ENCODE data around the gene PRDM15. TPM values are rescaled to one million over a fixed set of nuclear protein-coding genes. Genes with fewer than 3 reads are reported as not detected.

The PRDM15 gene
- total and polyA plus RNA-seq, 2 experiments from 2014 or later = 2.3 to 4.2 TPM

DNA sequence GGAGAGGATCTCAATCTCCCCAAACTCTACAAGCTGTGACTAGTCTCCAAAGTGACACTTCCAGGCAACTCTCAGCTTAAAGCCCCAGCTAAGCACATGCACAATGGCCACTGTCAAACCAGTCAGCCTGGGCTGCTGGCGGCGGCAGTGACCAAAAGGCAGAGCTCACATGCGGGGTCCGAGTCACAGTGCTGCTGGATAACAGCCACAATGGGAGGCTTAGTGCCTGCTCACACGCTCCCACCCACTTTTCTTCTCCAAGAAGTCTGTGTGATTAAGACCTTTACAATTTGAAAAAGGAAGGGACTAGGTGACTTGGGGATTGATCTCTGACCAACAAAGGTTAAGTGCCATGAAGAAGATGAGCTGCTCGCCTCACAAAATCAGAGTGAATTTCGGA is 129.1 kb downstream of the PRDM15 start:
- Histone ChIP-seq H3K79me2 (ENCODE audit: insufficient read depth) (no peaks in the 10 kb centered on the region), H3K4me2 (ENCODE audit: unreplicated experiment) (no peak overlapping the region), H3F3A (ENCODE audit: insufficient read depth) (no peaks in the 10 kb centered on the region), H3K27ac (no peak overlapping the region), H3K4me1 (ENCODE audit: insufficient read depth) (peaks cover 38% of the 10 kb centered on the region), H3K9me3 (ENCODE audit: low read depth) (no peaks in the 10 kb centered on the region), H2AFZ (no peak overlapping the region), H3K9ac (no peak overlapping the region), H3K4me3 (no peak overlapping the region), H3K27me3 (replicated peaks; ENCODE audit: insufficient read depth) (no peaks in the 10 kb centered on the region), H3K36me3 (ENCODE audit: low read depth) (no peaks in the 10 kb centered on the region), H4K20me1 (ENCODE audit: insufficient read depth) (no peaks in the 10 kb centered on the region), H3K9me2 (ENCODE audit: insufficient read depth) (no peaks in the 10 kb centered on the region)
- TF ChIP-seq EZH2 (IDR thresholded peaks at IDR 0.05; ENCODE audit: insufficient read depth, poor library complexity, severe bottlenecking) (no peak), EZH2phosphoT487 (IDR thresholded peaks at IDR 0.05; ENCODE audit: insufficient read depth, low read depth) (no peak)
- WGBS, 2 experiments (ENCODE audit: low coverage in 1 of 2, low lambda C conversion rate in 2 of 2, missing lambda C conversion rate in 2 of 2) = 73 to 77% methylated on average over 7 of the region's 7 CpGs
- DNase-seq = peak; percentile 66
- in situ Hi-C loops (cut with MboI) = no loop called here

DNA sequence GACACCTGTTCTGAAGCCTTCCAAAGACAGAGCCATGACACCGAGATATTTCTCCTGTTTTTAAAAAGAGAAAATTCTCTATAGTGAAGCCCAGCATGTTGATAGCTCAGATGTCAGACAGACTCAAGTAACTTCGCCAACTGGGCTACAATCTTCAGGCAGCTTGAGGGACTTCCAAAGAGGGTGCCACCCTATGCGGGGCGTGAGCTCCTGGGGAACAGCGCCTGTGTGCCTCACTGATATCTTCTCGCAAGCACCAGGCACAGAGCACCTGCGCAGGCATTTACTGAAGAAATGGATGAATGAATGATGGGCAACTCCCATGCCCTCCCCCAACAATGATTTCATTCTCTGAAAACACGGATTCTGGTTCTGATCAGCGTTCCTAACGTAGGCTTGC is 129.9 kb downstream of the PRDM15 start:
- Histone ChIP-seq H3K36me3 (ENCODE audit: low read depth) (no peaks in the 10 kb centered on the region), H3K9me2 (ENCODE audit: insufficient read depth) (no peaks in the 10 kb centered on the region), H3K4me2 (ENCODE audit: unreplicated experiment) (no peak overlapping the region), H4K20me1 (ENCODE audit: insufficient read depth) (no peaks in the 10 kb centered on the region), H3K4me3 (no peak overlapping the region), H2AFZ (no peak overlapping the region), H3K79me2 (ENCODE audit: insufficient read depth) (no peaks in the 10 kb centered on the region), H3K27me3 (replicated peaks; ENCODE audit: insufficient read depth) (no peaks in the 10 kb centered on the region), H3K27ac (no peak overlapping the region), H3K9ac (no peak overlapping the region), H3F3A (ENCODE audit: insufficient read depth) (no peaks in the 10 kb centered on the region), H3K4me1 (ENCODE audit: insufficient read depth) (peaks cover 38% of the 10 kb centered on the region), H3K9me3 (ENCODE audit: low read depth) (no peaks in the 10 kb centered on the region)
- in situ Hi-C loops (cut with MboI) = no loop called here
- no peak for DNase-seq
- TF ChIP-seq EZH2 (IDR thresholded peaks at IDR 0.05; ENCODE audit: insufficient read depth, poor library complexity, severe bottlenecking) (no peak), EZH2phosphoT487 (IDR thresholded peaks at IDR 0.05; ENCODE audit: insufficient read depth, low read depth) (no peak)
- whole genome bisulfite sequencing, 2 experiments (ENCODE audit: low coverage in 1 of 2, low lambda C conversion rate in 2 of 2, missing lambda C conversion rate in 2 of 2) = 95 to 98% methylated on average over 10 of the region's 10 CpGs

Small RNAs within 50 kb of the gene (small RNA-seq; reads per million reads assigned to genes)
- gene RF00334 (ENCODE audit: low read depth, low replicate concordance) = not detected

Other genes starting within 250 kb of the PRDM15 start
- 0.54 and 1.0 TPM in 2 replicates for gene RIPK4, start 112.3 kb downstream of the PRDM15 start, total RNA-seq (2014; rRNA removed; shearing (Covaris generic))
- gene RIPK4, start 112.3 kb downstream of the PRDM15 start, polyA plus RNA-seq (2016; fragmentation: Nextera tagmentation; extraction: Ambion mirVana) = 0.43 and 0.46 TPM in 2 replicates
- gene C2CD2, start 74.7 kb upstream of the PRDM15 start, total RNA-seq (2014; rRNA removed; shearing (Covaris generic)) = 11.5 and 12.2 TPM in 2 replicates
- 5.9 and 7.6 TPM in 2 replicates for gene C2CD2, start 74.7 kb upstream of the PRDM15 start, polyA plus RNA-seq (2016; fragmentation: Nextera tagmentation; extraction: Ambion mirVana)
- gene ZBTB21, start 131.0 kb upstream of the PRDM15 start, total RNA-seq (2014; rRNA removed; shearing (Covaris generic)) = 10.6 and 10.7 TPM in 2 replicates
- gene ZBTB21, start 131.0 kb upstream of the PRDM15 start, polyA plus RNA-seq (2016; fragmentation: Nextera tagmentation; extraction: Ambion mirVana) = 9.1 and 10.7 TPM in 2 replicates
- gene UMODL1, start 192.0 kb upstream of the PRDM15 start, total RNA-seq (2014; rRNA removed; shearing (Covaris generic)) = not detected in 2 replicates
- gene UMODL1, start 192.0 kb upstream of the PRDM15 start, polyA plus RNA-seq (2016; fragmentation: Nextera tagmentation; extraction: Ambion mirVana) = not detected in 2 replicates